Caco-2 (cell line): ENCODE measurements around the gene PHEX. TPM values are rescaled to one million over a fixed set of nuclear protein-coding genes. Genes with fewer than 3 reads are reported as not detected.

Experiments used
- BruUV-seq: library from RNA; stranded (reverse); fragments of 400-500 nt; replicated peaks from 2 replicates; lab custom pipeline; 2021; lab: Mats Ljungman, UMichigan
- CTCF ChIA-PET: fragments of 300-600 bp; sonication (Branson Sonifier 250); formaldehyde crosslinking; loops from one replicate; lab custom pipeline; 2022; ENCODE audit warnings: antibody characterized with exemption; lab: Charles Lee
- POLR2A ChIA-PET: fragments of 300-600 bp; sonication (Branson Sonifier 250); formaldehyde crosslinking; loops from one replicate; lab custom pipeline; 2022; ENCODE audit warnings: antibody characterized with exemption; lab: Charles Lee
- DNase-seq, 2 experiments: peaks; one replicate each; pipeline versions ENCODE4 v3.0.0 to v3.0.0-alpha.2; 2020 to 2022
- H3K27me3 ChIP-seq: replicated peaks from 2 replicates; pipeline ENCODE4 v1.6.0; 2011; ENCODE audit warnings: low read length; ENCODE audit not compliant: control insufficient read depth, insufficient read depth
- H3K36me3 ChIP-seq: 2 replicates; pipeline ENCODE4 v1.5.1; 2011; ENCODE audit warnings: low read length; ENCODE audit not compliant: control insufficient read depth, insufficient read depth
- H3K4me1 ChIP-seq: fragments of 250-450 bp; sonication (Bioruptor Pico); 2 replicates; pipeline ENCODE4 v1.5.1; 2020; ENCODE audit warnings: mild to moderate bottlenecking
- H3K4me3 ChIP-seq: 2 replicates; pipeline ENCODE4 v1.5.1; 2011; ENCODE audit warnings: low read depth, mild to moderate bottlenecking, control low read depth, low read length
- H3K9me3 ChIP-seq: fragments of 250-450 bp; sonication (Bioruptor Pico); 2 replicates; pipeline ENCODE4 v1.5.1; 2020; ENCODE audit warnings: mild to moderate bottlenecking, moderate library complexity
- H3K27ac Mint-ChIP-seq: one replicate; pipeline ENCODE4 v1.8.0; 2022; ENCODE audit warnings: mixed read lengths; ENCODE audit not compliant: unreplicated experiment
- H3K27me3 Mint-ChIP-seq: one replicate; pipeline ENCODE4 v1.8.0; 2022; ENCODE audit warnings: mixed read lengths; ENCODE audit not compliant: insufficient read depth, unreplicated experiment
- H3K36me3 Mint-ChIP-seq: one replicate; pipeline ENCODE4 v1.8.0; 2022; ENCODE audit warnings: mild to moderate bottlenecking, mixed read lengths; ENCODE audit not compliant: insufficient read depth, unreplicated experiment
- H3K4me1 Mint-ChIP-seq: one replicate; pipeline ENCODE4 v1.8.0; 2022; ENCODE audit warnings: low read depth, mixed read lengths; ENCODE audit not compliant: unreplicated experiment
- H3K4me3 Mint-ChIP-seq: one replicate; pipeline ENCODE4 v1.8.0; 2022; ENCODE audit warnings: mild to moderate bottlenecking, moderate library complexity, mixed read lengths; ENCODE audit not compliant: unreplicated experiment
- H3K9me3 Mint-ChIP-seq: one replicate; pipeline ENCODE4 v1.8.0; 2022; ENCODE audit warnings: mixed read lengths; ENCODE audit not compliant: unreplicated experiment
- intact Hi-C: fragments of 100-400 bp; cut with micrococcal nuclease; formaldehyde crosslinking; loops from one replicate; pipeline ENCODE4 v1.10.0; 2022; ENCODE audit not compliant: unreplicated experiment
- total RNA-seq: library from RNA; stranded (reverse); gene quantifications from 2 replicates; pipeline ENCODE4 v1.2.3, GENCODE V29; 2022
- TF ChIP-seq, protein P1 (sequence below), 2 experiments: fragments of 200-600 bp in 1 of 2; IDR thresholded peaks; 1 replicate in 1 of 2; 2 replicates in 1 of 2; pipeline versions ENCODE4 v1.5.1 to v1.8.0; 2011 to 2022; ENCODE audit warnings: antibody characterized with exemption in 1 of 2, control low read depth in 1 of 2, inconsistent platforms in 1 of 2, low read depth in 1 of 2, low read length in 1 of 2, mild to moderate bottlenecking in 1 of 2, moderate library complexity in 1 of 2; ENCODE audit not compliant: insufficient read depth in 1 of 2, severe bottlenecking in 1 of 2, unreplicated experiment in 1 of 2

PHEX gene
- total RNA-seq, 1 experiment from 2014 or later, result 0.75 TPM

DNA sequence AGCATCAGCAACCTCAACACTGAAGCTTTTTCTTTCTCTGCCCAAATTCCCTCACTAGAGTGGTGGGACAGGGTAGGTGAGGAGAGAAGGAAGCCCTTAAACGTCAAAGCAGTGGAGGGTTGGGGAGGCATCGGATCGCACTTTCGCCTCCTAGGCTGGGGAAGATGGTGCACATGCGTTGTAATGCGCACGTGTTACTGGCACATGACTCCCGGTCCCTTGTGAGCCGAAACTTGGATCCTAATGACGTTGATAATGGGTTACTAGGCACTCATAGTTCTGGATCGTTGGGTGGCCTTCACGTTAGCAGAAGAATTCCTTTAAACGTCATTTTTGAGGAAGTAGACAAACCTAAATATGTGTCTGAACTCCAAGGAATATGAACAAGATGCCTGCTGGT, 240.5 kb downstream of the PHEX start, which contains the start of gene CBLL2:
TSS of gene CBLL2 (plus strand) at position 301 of the 400 bp plus-strand sequence. CDS start at position 380, 79 bp downstream.
- CTCF ChIA-PET, result no interaction called here
- no peak within 1 kb of the TSS for H3K27ac Mint-ChIP-seq
- no peaks in the 10 kb centered on the region for H3K4me1 Mint-ChIP-seq
- TF ChIP-seq, protein P1, sequence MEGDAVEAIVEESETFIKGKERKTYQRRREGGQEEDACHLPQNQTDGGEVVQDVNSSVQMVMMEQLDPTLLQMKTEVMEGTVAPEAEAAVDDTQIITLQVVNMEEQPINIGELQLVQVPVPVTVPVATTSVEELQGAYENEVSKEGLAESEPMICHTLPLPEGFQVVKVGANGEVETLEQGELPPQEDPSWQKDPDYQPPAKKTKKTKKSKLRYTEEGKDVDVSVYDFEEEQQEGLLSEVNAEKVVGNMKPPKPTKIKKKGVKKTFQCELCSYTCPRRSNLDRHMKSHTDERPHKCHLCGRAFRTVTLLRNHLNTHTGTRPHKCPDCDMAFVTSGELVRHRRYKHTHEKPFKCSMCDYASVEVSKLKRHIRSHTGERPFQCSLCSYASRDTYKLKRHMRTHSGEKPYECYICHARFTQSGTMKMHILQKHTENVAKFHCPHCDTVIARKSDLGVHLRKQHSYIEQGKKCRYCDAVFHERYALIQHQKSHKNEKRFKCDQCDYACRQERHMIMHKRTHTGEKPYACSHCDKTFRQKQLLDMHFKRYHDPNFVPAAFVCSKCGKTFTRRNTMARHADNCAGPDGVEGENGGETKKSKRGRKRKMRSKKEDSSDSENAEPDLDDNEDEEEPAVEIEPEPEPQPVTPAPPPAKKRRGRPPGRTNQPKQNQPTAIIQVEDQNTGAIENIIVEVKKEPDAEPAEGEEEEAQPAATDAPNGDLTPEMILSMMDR (IDR thresholded peaks at IDR 0.05; ENCODE audit: insufficient read depth in 1 of 2, low read depth in 1 of 2, low read length in 1 of 2, severe bottlenecking in 1 of 2, unreplicated experiment in 1 of 2), result no peak
- Histone ChIP-seq H3K36me3 (no peaks in the 10 kb centered on the region), H3K4me1 (no peaks in the 10 kb centered on the region), H3K9me3 (no peaks in the 10 kb centered on the region), H3K27me3 (no peaks in the 10 kb centered on the region), H3K4me3 (no peak within 1 kb of the TSS)
- H3K4me3 Mint-ChIP-seq, result no peak within 1 kb of the TSS
- H3K9me3 Mint-ChIP-seq, result no peaks in the 10 kb centered on the region
- BruUV-seq, result no TSS peak
- H3K27me3 Mint-ChIP-seq, result peaks cover 8% of the 10 kb centered on the region
- DNase-seq, result no peak
- POLR2A ChIA-PET, result no interaction called here
- intact Hi-C loops, result no loop called here
- H3K36me3 Mint-ChIP-seq, result no peaks in the 10 kb centered on the region

DNA sequence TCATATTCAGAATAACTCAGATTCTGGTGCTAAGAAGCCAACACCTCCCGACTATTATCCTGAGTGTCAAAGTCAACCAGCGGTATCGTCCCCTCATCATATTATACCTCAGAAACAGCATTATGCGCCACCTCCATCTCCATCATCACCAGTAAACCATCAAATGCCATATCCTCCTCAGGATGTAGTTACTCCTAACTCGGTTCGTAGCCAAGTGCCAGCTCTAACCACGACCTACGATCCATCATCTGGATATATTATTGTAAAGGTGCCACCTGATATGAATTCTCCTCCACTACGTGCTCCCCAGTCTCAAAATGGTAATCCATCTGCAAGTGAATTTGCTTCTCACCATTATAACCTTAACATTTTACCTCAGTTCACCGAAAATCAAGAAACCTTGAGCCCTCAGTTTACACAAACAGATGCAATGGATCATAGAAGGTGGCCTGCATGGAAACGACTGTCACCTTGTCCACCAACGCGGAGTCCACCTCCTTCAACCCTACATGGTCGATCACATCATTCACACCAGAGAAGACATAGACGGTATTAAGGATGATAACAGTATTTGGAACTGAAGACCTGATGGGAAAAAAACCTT, 241.7 kb downstream of the PHEX start:
- intact Hi-C loops, result no loop called here
- Histone ChIP-seq H3K9me3 (no peaks in the 10 kb centered on the region), H3K36me3 (no peaks in the 10 kb centered on the region), H3K4me1 (no peaks in the 10 kb centered on the region), H3K4me3 (no peak overlapping the region), H3K27me3 (no peaks in the 10 kb centered on the region)
- CTCF ChIA-PET, result no interaction called here
- POLR2A ChIA-PET, result no interaction called here
- Mint-ChIP-seq H3K9me3 (no peaks in the 10 kb centered on the region), H3K27me3 (peaks cover 9% of the 10 kb centered on the region), H3K4me3 (no peak overlapping the region), H3K27ac (no peak overlapping the region), H3K36me3 (no peaks in the 10 kb centered on the region), H3K4me1 (no peaks in the 10 kb centered on the region)
- no TSS peak for BruUV-seq
- no peak for DNase-seq
- TF ChIP-seq, protein P1 (IDR thresholded peaks at IDR 0.05; ENCODE audit: insufficient read depth in 1 of 2, low read depth in 1 of 2, low read length in 1 of 2, severe bottlenecking in 1 of 2, unreplicated experiment in 1 of 2), result no peak

DNA sequence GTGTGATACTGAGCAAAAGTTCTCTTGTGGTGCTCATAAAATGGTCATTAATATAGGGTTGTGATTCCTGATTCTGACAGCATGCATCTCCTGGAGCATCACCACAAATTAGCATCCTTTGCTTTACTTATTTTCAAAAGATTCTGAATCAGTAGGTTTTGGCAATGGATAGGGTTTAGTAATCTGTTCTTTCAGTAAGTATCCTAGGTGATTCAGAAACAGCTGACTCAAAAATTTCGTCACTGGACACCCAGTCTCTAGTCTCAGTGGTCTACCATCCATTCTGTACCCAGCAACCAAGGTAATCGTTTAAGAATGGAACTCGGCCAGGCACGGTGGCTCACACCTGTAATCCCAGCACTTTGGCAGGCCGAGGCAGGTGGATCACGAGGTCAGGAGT, 244.7 kb downstream of the PHEX start:
- Mint-ChIP-seq H3K9me3 (no peaks in the 10 kb centered on the region), H3K27me3 (peaks cover 9% of the 10 kb centered on the region), H3K36me3 (no peaks in the 10 kb centered on the region), H3K27ac (no peak overlapping the region), H3K4me3 (no peak overlapping the region), H3K4me1 (no peaks in the 10 kb centered on the region)
- POLR2A ChIA-PET, result no interaction called here
- Histone ChIP-seq H3K4me3 (no peak overlapping the region), H3K27me3 (no peaks in the 10 kb centered on the region), H3K4me1 (no peaks in the 10 kb centered on the region), H3K9me3 (no peaks in the 10 kb centered on the region), H3K36me3 (no peaks in the 10 kb centered on the region)
- no TSS peak for BruUV-seq
- TF ChIP-seq, protein P1 (IDR thresholded peaks at IDR 0.05; ENCODE audit: insufficient read depth in 1 of 2, low read depth in 1 of 2, low read length in 1 of 2, severe bottlenecking in 1 of 2, unreplicated experiment in 1 of 2), result no peak
- CTCF ChIA-PET, result no interaction called here
- intact Hi-C loops, result loop anchor here (5.0 kb wide), 1 partner anchor 194 kb away; no protein-coding TSS in a partner anchor
- DNase-seq, result no peak
